Sciatic nerve (tissue), 2 donors: ENCODE data around the gene TJP2. TPM values are rescaled to one million over a fixed set of nuclear protein-coding genes. Genes with fewer than 3 reads are reported as not detected.

Experiments
- ATAC-seq: fragments of 200-7000 bp; cut with Tn5 transposase; one replicate; pipeline ENCODE4 v1.9.1; 2020; ENCODE audit warnings: mild to moderate bottlenecking, moderate library complexity
- DNase-seq: peaks from one replicate; pipeline ENCODE4 v3.0.0-alpha.2; 2020; ENCODE audit warnings: low spot score
- intact Hi-C: fragments of 100-400 bp; cut with DNase I; formaldehyde crosslinking; loops from one replicate; pipeline ENCODE4 v1.14.2; 2022
- total RNA-seq: library from RNA; stranded (reverse); fragmentation: NEBNext Ultra II Directional; extraction: Animal tissue kit (Norgen Biotek cat#: 25700); gene quantifications from one replicate; pipeline ENCODE4 v1.2.1, GENCODE V29; 2021
- donor health status: DM: no; HTN: no; CAD: no.
- donor health status: DM: no; HTN: no; CAD: no.

The TJP2 gene
- total RNA-seq: 129 TPM

DNA sequence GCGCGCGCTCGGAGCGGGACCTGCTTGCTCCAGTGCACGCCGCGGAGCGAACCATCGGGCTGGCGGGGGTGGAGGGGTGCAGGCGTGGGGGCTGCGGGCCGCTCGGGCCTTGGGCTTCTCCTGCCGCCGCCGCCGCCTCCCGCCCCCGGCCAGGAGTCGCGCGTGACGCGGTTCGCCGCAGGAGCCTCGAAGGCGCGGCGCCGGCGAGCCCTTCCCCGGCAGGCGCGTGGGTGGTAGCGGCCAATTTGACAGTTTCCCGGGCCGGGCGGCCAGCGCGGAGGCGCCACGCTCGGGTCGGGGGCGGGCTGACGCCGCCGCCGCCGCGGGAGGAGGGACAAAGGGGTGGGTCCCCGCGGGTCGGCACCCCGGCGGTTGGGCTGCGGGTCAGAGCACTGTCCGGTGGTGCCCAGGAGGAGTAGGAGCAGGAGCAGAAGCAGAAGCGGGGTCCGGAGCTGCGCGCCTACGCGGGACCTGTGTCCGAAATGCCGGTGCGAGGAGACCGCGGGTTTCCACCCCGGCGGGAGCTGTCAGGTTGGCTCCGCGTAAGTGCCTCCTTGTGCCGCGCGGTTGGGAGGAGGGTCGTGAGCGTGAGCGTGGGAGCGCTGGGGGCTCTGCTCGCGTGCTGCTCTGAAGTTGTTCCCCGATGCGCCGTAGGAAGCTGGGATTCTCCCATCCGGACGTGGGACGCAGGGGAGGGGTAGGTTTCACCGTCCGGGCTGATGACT is at the start of gene TJP2:
TSS of gene TJP2 (plus strand) at position 387 of the 725 bp plus-strand sequence. CDS start at position 483, 96 bp downstream.
- DNase-seq (peak; percentile 85), ATAC-seq (peak; percentile 63)
- intact Hi-C loops: no loop called here

DNA sequence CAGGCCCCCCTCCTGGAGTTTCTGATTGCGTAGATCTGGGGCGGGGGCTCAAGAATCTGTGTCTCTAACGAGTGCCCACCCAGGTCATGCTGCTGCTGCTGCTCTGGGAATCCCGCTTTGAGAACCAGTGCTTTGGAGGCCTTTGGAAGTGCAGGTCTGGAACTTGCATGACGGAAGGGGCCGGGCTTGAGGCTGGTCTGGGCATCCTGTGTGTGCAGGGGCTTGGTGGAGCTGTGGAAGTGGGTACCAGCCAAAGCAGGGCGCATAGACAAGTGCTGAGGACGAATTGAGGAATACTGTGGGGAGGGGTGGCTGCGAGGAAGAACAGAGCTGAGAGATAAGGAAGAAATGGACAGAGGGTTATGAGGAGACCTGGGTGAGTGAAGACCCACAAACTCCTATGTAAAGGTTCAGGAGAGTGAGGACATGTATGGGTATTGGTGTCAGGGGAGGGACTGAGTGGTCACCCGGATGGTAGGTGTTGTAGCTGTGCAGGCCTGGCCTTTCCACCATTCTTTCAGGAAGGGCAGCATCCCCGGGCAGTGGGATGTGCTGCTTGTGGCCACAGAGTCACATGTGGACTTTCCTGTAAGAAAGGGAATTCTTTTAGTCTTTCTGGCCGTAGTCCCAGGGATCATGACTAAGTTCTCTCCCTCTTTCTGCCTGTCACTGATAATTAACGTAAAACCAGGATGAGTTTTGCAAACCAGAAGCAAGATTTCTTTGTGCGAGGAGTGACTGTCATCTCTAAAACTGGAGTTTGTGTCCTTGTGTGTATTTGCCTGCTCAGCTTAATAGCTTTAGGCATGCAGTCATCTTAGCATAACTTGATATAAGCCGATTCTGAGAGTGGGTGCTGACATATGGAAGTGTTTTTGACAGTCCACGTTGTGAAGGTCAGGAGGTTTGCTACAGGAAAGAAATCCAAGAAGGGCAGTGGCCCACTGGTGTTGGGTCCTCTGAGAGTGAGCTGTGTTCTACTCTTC is 43.3 kb upstream of the TJP2 start:
- DNase-seq (no peak), ATAC-seq (peak; percentile 54)
- intact Hi-C loops: no loop called here

DNA sequence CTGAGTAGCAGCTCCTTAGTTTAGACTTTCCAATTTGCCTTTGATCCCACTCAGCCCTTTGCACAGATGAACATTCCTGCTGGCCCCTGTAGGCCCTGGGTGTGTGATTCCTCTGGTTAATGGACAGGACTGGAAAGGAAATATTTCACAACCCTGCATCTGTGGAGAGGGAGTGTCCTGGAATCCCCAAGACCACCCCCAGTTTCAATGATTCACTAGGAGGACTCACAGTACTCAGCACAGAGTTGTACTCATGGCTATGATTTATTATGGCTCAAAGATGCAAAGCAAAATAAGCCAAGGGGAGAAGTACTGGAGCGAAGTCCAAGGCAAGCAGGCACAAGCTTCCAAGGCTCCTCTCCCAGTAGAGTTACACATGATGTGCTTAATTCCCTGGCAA is 42.4 kb upstream of the TJP2 start:
- peak; percentile 96 for ATAC-seq
- no peak for DNase-seq
- intact Hi-C loops: no loop called here

DNA sequence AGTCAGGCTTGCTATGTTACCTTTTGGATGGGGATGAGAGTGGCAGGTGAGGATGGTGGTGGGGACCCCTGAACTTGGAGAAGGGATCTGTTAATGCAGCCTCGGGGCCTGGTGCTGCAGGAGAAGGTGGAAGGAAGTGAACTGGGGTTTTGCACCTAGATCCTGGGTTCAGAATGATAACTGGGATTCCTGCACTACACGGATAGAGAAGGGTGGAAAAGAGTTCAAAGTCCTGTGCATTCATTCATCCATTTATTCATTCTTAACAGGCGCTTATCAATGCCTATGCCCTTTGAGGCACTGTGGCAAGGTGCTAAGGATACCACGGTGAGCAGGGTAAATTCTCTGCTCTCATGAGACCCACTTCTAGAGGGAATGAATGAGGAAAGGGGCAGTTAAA is 41.7 kb upstream of the TJP2 start:
- no peak for DNase-seq
- no peak for ATAC-seq
- intact Hi-C loops: no loop called here

DNA sequence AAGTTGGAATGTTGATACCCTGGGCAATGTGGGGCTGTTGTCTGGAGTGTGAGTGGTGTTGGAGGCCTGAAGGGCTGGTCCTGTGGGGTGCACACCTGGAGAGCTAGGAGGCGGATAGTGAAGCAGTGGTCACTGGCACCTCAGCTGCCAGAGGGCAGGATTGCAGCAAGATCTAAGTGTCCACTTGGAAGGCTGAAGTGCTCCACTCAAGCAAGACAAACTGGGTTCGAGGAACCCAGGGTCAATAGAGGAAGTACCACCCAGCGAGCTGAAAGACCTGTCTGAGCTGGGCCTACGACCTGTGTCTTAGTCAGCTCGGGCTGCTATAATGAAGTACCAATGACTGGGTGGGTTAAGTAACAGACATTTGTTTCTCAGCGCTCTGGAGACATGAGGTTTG is 39.7 kb upstream of the TJP2 start:
- ATAC-seq (no peak), DNase-seq (no peak)
- intact Hi-C loops: no loop called here

DNA sequence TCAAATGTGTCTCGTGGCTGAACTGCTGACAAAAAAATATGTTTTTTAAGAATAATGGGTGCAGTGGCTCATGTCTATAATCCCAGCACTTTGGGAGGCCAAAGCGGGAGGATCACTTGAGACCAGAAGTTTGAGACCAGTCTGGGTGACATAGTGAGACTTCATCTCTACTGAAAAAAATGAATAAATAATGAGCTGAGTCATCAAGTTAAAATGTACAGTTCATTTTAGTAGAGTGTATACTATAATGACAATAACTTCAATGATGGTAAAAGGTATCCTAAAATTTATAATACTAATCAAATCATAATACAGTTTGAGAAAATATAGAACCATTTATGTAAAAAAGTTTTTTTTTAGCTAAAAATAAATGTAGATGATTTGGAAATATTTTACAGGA is 37.9 kb upstream of the TJP2 start:
- intact Hi-C loops: no loop called here
- DNase-seq (no peak), ATAC-seq (no peak)

DNA sequence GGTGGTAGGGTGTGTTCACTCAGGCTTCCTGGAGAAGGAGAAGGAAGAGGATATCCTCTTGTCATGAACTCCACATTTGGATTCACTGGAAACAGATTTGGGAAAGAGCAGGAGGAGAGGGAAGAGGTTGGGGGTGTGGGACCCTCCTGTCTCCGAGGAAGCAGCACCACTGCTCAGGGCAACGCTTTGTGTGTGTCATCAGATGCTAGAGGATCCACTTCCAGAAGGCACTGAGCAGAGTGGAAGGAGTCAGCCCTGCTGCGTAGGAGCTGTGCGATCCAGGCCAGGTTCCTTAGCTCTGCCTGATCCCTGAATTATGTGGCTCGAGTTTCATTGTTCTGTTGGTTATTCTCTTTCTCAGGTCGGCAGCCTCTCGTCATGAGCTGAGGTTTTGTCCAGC is 37.3 kb upstream of the TJP2 start:
- peak; percentile 27 for ATAC-seq

DNA sequence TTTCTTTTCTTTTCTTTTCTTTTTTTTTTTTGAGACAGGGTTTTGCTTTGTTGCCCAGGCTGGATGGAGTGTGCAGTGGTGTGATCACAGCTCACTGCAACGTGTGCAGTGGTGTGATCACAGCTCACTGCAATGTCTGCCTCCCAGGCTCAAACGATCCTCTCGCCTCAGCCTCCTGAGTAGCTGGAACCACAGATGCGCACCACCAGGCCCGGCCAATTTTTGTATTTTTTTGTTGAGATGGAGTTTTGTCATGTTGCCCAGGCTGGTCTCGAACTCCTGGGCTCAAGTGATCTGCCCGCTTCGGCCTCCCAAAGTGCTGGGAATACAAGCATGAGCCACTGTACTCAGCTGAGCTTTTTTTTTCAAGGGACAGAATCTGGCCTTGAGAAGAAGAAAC is 36.8 kb upstream of the TJP2 start:
- intact Hi-C loops: no loop called here
- ATAC-seq (no peak), DNase-seq (no peak)

More for the DNA sequence above, 37.3 kb upstream of the TJP2 start:
- intact Hi-C loops: no loop called here
- DNase-seq: no peak

DNA sequence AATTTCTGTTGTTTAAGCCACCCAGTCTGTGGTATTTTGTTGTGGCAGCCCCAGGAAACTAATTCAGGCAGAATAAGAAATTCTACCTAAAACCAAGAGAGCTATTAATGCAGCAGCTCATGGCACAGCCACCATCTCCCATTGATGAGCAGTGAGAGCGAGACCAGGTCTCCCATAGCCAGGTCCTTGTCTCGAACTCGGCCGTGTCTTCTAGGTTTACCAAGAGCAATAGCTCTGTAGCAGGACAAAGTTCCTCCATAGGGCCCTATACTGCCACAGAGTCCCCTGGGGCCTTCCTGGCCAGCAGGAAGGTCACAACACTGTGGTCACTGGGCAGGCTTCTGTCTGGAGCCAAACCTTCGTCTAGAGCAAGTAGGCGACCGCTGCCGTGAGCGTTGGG is 34.5 kb upstream of the TJP2 start:
- DNase-seq: no peak
- intact Hi-C loops: no loop called here
- no peak for ATAC-seq

DNA sequence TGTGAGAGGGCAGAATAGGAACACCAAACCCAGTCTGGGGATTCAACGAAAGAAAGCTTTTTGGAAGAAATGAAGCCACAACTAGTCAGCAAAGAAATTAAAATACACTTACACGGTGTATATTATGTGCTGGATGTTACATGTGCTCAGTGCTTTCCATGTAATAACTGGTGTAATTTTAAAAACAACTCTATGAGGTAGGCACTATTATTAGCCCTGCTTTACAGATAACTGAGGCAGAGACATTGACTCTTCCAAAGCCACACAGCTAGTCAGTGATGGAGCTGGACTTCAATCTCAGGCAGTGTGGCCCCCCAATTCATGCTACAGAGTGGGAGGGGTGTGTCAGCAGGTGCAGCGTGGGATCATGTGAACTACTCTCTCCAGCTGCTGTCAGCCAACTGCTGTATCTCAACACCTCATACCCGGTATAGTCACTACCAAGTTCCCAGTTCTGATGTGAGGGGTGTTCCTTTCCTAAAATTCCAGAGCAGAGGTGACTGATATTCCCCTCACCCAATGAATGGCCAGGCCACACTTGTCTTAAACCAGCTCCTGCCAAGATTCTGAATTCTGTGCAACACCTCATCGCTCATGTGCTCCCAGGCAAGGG is 33.8 kb upstream of the TJP2 start:
- DNase-seq (no peak), ATAC-seq (no peak)
- intact Hi-C loops: no loop called here

DNA sequence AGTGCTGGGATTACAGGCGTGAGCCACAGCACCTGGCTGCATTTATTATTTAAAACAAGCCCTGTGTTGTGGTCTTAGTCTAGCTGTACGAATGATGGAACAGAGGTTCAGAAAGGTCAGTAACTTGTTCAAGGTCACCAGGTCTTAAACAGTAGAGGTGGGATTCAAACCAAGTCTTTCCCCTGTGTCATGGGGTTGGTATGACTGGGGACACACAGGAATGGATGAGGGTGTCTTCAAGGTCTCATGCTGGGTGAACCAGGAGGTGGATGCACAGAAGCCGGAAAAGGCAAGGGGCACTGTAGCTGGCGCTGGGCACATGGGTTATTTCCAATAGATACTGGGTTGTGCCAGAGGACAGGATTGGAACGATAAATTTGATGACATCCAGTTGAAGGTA is 32.2 kb upstream of the TJP2 start:
- DNase-seq (no peak), ATAC-seq (no peak)
- intact Hi-C loops: no loop called here

DNA sequence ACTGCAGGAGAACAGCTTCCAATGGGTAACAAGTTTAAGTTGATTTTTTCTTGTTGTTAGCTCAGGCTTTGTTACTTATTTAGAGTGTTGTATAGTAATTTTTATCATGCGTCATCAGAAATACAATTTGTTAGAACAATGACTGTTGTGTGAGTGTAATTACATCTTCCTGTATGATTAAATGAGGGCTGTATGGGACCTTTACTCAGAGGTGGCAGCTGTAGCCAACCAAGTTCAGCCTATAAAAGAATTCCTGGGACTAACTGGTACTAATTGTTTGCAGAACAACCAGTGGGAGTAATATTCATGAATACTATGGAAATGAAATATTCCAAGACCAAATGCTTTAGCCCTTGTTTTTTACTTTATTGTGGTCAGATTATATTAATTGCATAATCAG is 30.8 kb upstream of the TJP2 start:
- ATAC-seq (no peak), DNase-seq (no peak)
- intact Hi-C loops: no loop called here

DNA sequence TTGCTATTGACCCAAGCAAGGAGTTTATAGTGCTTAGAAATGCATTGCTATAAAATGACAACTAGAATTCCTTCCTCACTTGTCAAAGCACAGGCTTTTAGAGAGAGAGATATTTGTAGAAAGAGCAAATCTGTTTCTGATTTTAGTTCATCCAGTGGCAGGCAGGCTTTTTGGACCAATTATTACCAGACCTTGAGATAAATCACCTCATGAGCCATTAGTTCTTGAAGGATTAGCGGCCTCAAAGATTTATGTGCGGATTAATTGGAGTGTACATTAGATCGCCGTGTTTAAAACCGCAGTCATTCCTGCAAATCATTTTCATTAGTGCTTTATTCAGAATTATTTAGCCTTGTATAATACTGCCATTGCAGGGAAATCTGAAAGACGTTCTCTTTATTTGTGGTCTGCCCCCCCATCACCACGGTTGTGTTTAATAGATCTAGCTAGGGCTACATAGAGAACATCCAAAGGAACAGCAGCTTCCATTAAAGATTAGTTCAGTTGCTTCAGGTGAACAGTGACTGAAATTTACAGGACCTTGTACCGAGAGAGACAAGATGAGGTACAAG is 28.8 kb upstream of the TJP2 start:
- no peak for ATAC-seq
- intact Hi-C loops: no loop called here
- no peak for DNase-seq

DNA sequence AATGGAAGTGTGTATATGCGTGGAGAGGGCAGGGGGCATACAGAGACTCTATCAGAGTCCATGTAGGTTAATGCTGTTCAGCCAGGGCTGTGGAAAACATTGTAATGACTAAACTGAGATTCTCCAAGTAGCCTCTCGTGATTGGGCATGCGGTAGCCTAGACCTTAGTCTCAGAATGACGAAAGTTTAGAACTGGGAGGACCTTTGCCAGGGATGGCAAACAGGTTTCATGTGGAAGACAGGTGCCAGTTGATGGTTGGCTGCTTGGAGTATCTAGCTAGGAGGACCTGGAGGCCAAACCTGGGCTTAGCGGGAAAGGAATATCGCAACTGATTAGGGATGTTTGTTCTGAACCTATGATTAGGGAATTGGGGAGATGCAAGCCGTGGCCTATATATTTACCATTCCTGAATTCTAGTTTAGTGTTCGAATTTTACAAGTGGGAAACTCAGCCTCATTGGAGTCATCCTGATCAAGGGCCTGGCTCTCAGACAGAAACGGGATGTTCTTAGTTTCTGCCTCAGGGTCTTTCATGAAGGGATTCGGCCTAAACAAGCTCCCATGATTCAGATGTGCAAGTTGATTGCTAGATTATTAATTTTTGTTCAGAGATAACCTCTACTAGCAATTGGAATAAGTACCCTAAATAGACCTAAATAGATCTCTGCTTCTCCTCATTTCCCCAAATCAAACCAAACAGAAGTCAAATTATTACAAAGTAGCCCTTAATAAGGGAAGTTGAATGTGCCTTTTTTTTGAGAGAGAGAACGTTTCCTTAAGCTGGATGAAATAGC is 26.8 kb upstream of the TJP2 start:
- DNase-seq (no peak), ATAC-seq (no peak)
- intact Hi-C loops: no loop called here

DNA sequence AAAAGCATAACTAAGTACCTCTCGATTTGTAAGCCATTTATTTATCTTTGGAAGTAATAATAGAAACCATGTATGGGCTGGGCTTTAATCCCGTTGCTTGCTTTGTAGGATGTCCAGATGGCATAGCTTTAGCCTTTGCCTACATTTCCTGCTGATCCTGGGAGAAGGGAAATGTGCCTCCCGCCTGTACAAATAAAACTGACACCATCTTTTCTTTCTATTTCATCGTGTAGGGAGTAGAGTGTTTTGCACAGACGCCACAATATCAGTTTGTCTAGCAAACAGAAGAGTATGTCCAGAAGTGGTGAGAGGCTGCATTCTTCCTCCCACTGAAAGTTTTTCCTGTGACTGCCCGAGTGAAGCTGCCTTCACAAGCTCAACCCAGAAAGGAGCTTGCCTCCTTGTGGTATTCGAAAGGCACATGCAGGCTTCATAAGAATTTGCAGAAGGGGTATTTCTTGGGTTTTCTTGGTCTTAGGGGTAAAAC is 24.7 kb upstream of the TJP2 start:
- intact Hi-C loops: no loop called here
- no peak for DNase-seq

DNA sequence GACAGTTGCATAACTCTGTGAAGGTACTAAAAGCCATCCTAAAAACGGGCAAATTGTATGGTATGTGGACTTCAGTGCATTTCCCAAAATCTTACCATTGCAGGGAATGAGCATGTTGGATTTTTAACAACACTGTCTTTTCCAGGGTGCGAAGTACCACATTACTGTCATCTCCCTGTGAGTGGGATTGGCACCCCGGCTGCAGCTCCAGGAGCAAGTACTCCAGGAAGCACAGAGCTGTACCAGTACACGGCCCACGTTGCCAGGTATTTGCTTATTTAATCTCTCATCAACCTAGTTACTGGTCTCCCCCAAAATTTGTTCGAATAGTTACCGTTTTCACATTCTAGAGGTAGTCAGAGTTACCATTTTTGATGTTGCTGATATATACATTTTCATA is 22.6 kb upstream of the TJP2 start:
- DNase-seq: no peak
- intact Hi-C loops: no loop called here

More for the DNA sequence above, 24.7 kb upstream of the TJP2 start:
- peak; percentile 69 for ATAC-seq

DNA sequence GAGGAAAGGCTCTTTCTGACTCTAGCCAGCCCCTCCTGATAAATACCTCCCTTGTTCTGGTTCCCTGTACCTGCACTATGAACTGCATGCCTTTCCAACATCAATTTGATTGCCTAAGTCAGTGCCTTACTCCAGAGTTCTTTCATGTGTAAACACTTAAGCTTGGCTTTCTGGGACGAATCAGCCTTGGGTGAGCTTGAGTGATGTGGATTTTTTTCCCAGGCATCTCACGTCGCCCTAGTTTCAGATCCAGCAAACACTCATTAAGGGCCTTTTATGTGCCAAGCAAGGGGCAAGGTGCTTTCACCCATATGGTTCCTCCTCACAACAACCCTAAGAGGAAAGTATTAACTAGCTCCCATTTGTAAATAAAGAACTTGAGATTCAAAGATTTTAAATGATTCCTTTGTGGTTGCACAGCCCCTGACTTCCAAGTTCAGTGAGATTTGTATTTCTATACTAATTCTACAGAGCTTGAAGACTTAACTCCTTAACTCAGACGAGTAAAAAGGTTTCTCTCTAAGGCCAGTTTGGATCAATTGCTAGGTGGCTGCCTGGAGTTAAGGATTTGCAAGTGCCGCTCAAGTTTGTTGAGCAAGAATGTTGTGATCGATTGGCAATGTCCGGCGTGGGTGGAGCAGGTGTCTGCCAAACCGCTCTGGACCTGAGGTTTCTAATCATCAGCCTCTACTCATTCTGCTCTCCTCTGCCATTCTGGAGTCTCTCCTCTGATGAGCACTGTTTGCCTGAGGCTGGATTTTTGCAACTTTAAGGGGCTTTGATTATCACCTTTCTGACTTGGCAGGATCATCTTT is 20.2 kb upstream of the TJP2 start:
- ATAC-seq (no peak), DNase-seq (no peak)
- intact Hi-C loops: no loop called here

More for the DNA sequence above, 22.6 kb upstream of the TJP2 start:
- ATAC-seq: no peak
